Caco-2 (cell line): ENCODE data around the gene CNOT8. TPM values are rescaled to one million over a fixed set of nuclear protein-coding genes. Genes with fewer than 3 reads are reported as not detected.

Experiments
- BruUV-seq: library from RNA; stranded (reverse); fragments of 400-500 nt; replicated peaks from 2 replicates; lab custom pipeline; 2021; lab: Mats Ljungman, UMichigan
- CTCF ChIA-PET: fragments of 300-600 bp; sonication (Branson Sonifier 250); formaldehyde crosslinking; loops from one replicate; lab custom pipeline; 2022; ENCODE audit warnings: antibody characterized with exemption; lab: Charles Lee
- POLR2A ChIA-PET: fragments of 300-600 bp; sonication (Branson Sonifier 250); formaldehyde crosslinking; loops from one replicate; lab custom pipeline; 2022; ENCODE audit warnings: antibody characterized with exemption; lab: Charles Lee
- DNase-seq, 2 experiments: peaks; one replicate each; pipeline versions ENCODE4 v3.0.0 to v3.0.0-alpha.2; 2020 to 2022
- H3K27me3 ChIP-seq: replicated peaks from 2 replicates; pipeline ENCODE4 v1.6.0; 2011; ENCODE audit warnings: low read length; ENCODE audit not compliant: control insufficient read depth, insufficient read depth
- H3K36me3 ChIP-seq: 2 replicates; pipeline ENCODE4 v1.5.1; 2011; ENCODE audit warnings: low read length; ENCODE audit not compliant: control insufficient read depth, insufficient read depth
- H3K4me1 ChIP-seq: fragments of 250-450 bp; sonication (Bioruptor Pico); 2 replicates; pipeline ENCODE4 v1.5.1; 2020; ENCODE audit warnings: mild to moderate bottlenecking
- H3K4me3 ChIP-seq: 2 replicates; pipeline ENCODE4 v1.5.1; 2011; ENCODE audit warnings: low read depth, mild to moderate bottlenecking, control low read depth, low read length
- H3K9me3 ChIP-seq: fragments of 250-450 bp; sonication (Bioruptor Pico); 2 replicates; pipeline ENCODE4 v1.5.1; 2020; ENCODE audit warnings: mild to moderate bottlenecking, moderate library complexity
- H3K27ac Mint-ChIP-seq: one replicate; pipeline ENCODE4 v1.8.0; 2022; ENCODE audit warnings: mixed read lengths; ENCODE audit not compliant: unreplicated experiment
- H3K27me3 Mint-ChIP-seq: one replicate; pipeline ENCODE4 v1.8.0; 2022; ENCODE audit warnings: mixed read lengths; ENCODE audit not compliant: insufficient read depth, unreplicated experiment
- H3K36me3 Mint-ChIP-seq: one replicate; pipeline ENCODE4 v1.8.0; 2022; ENCODE audit warnings: mild to moderate bottlenecking, mixed read lengths; ENCODE audit not compliant: insufficient read depth, unreplicated experiment
- H3K4me1 Mint-ChIP-seq: one replicate; pipeline ENCODE4 v1.8.0; 2022; ENCODE audit warnings: low read depth, mixed read lengths; ENCODE audit not compliant: unreplicated experiment
- H3K4me3 Mint-ChIP-seq: one replicate; pipeline ENCODE4 v1.8.0; 2022; ENCODE audit warnings: mild to moderate bottlenecking, moderate library complexity, mixed read lengths; ENCODE audit not compliant: unreplicated experiment
- H3K9me3 Mint-ChIP-seq: one replicate; pipeline ENCODE4 v1.8.0; 2022; ENCODE audit warnings: mixed read lengths; ENCODE audit not compliant: unreplicated experiment
- intact Hi-C: fragments of 100-400 bp; cut with micrococcal nuclease; formaldehyde crosslinking; loops from one replicate; pipeline ENCODE4 v1.10.0; 2022; ENCODE audit not compliant: unreplicated experiment
- total RNA-seq: library from RNA; stranded (reverse); gene quantifications from 2 replicates; pipeline ENCODE4 v1.2.3, GENCODE V29; 2022
- TF ChIP-seq, protein P1 (sequence below), 2 experiments: fragments of 200-600 bp in 1 of 2; IDR thresholded peaks; 1 replicate in 1 of 2; 2 replicates in 1 of 2; pipeline versions ENCODE4 v1.5.1 to v1.8.0; 2011 to 2022; ENCODE audit warnings: antibody characterized with exemption in 1 of 2, control low read depth in 1 of 2, inconsistent platforms in 1 of 2, low read depth in 1 of 2, low read length in 1 of 2, mild to moderate bottlenecking in 1 of 2, moderate library complexity in 1 of 2; ENCODE audit not compliant: insufficient read depth in 1 of 2, severe bottlenecking in 1 of 2, unreplicated experiment in 1 of 2

The CNOT8 gene
- total RNA-seq, 1 experiment from 2014 or later, result 38.1 TPM

DNA sequence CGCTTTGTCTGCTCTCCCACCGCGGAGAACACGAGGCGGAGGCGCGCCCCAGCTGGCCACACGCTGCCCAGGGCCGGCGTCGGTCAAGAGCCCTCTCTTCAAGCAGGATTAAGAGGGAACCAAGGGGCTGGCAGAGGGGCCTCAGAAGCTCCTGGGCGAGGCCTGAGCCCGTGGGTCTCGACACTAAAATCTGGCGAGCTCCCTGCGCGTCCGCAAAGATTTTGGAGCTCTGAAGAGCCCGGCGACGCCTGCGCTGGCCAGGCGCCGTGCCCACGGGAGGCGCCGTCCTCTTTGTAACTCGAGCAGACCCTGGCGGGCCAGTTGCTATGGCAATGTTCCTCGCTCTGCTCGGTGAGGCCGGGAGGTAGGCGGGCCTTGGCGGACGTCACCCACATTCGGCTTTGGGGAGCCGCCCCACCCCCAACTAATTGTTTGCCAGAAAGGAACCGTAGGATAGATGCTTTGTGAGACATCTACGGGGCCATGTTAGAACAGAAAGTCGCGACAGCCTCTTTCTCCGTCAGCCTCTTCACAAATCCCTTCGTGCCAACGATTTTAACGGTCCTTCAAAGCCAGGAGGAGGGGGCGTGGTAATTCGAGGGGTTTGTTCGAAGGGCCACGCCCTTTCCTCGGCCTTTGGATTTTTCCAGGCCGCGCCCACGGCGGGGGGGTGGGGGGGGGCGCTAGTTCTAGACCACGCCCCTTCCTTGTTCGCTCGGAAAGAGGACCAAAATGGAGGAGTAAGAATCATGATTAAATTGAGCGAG, 714 bp upstream of the CNOT8 start:
- H3K4me3 ChIP-seq, result peak overlapping the region; percentile 51
- ChIA-PET POLR2A (interaction anchor here (1.0 to 1.6 kb wide), 5 partner anchors 15 to 211 kb away, joined by 3 to 9 read pairs (median 7); no protein-coding TSS in a partner anchor), CTCF (interaction anchor here (0.5 to 2.6 kb wide), 4 partner anchors 11 to 210 kb away, joined by 3 to 7 read pairs (median 4); no protein-coding TSS in a partner anchor)
- Mint-ChIP-seq H3K27me3 (no peaks in the 10 kb centered on the region), H3K27ac (peak overlapping the region; percentile 95), H3K9me3 (no peaks in the 10 kb centered on the region), H3K36me3 (peaks cover 22% of the 10 kb centered on the region), H3K4me3 (peak overlapping the region; percentile 94), H3K4me1 (peaks cover 12% of the 10 kb centered on the region)
- intact Hi-C loops, result loop anchor here (1.0 to 5.0 kb wide), 6 partner anchors 14 to 211 kb away; partner anchors contain the start of genes GEMIN5 and LARP1
- no peaks in the 10 kb centered on the region for H3K9me3 ChIP-seq
- no peaks in the 10 kb centered on the region for H3K27me3 ChIP-seq
- H3K36me3 ChIP-seq, result no peaks in the 10 kb centered on the region
- TF ChIP-seq, protein P1, sequence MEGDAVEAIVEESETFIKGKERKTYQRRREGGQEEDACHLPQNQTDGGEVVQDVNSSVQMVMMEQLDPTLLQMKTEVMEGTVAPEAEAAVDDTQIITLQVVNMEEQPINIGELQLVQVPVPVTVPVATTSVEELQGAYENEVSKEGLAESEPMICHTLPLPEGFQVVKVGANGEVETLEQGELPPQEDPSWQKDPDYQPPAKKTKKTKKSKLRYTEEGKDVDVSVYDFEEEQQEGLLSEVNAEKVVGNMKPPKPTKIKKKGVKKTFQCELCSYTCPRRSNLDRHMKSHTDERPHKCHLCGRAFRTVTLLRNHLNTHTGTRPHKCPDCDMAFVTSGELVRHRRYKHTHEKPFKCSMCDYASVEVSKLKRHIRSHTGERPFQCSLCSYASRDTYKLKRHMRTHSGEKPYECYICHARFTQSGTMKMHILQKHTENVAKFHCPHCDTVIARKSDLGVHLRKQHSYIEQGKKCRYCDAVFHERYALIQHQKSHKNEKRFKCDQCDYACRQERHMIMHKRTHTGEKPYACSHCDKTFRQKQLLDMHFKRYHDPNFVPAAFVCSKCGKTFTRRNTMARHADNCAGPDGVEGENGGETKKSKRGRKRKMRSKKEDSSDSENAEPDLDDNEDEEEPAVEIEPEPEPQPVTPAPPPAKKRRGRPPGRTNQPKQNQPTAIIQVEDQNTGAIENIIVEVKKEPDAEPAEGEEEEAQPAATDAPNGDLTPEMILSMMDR (IDR thresholded peaks at IDR 0.05; ENCODE audit: insufficient read depth in 1 of 2, low read depth in 1 of 2, low read length in 1 of 2, severe bottlenecking in 1 of 2, unreplicated experiment in 1 of 2), result peak in 1 of 2 experiments; percentile 29
- TSS peak; percentile 73 for BruUV-seq
- peaks cover 7% of the 10 kb centered on the region for H3K4me1 ChIP-seq
- DNase-seq, result peak; percentile 93 to 95

- Mint-ChIP-seq H3K9me3 (no peaks in the 10 kb centered on the region), H3K27me3 (no peaks in the 10 kb centered on the region), H3K27ac (peak overlapping the region; percentile 95), H3K36me3 (peaks cover 25% of the 10 kb centered on the region), H3K4me3 (peak overlapping the region; percentile 94), H3K4me1 (peaks cover 12% of the 10 kb centered on the region)
- intact Hi-C loops, result loop anchor here (1.0 to 5.0 kb wide), 5 partner anchors 16 to 212 kb away; partner anchors contain the start of gene LARP1
- Histone ChIP-seq H3K4me1 (peaks cover 7% of the 10 kb centered on the region), H3K4me3 (peak overlapping the region; percentile 51), H3K36me3 (0 out of 2 replicates have a peak, but pooled peaks cover 3% of the 10 kb centered on the region), H3K27me3 (no peaks in the 10 kb centered on the region), H3K9me3 (no peaks in the 10 kb centered on the region)
- no peak for DNase-seq
- ChIA-PET CTCF (interaction anchor here (0.7 to 2.6 kb wide), 4 partner anchors 9 to 212 kb away, joined by 3 to 7 read pairs (median 3); no protein-coding TSS in a partner anchor), POLR2A (interaction anchor here (0.5 to 1.1 kb wide), 6 partner anchors 16 to 231 kb away, joined by 3 to 9 read pairs (median 4); no protein-coding TSS in a partner anchor)
- TSS peak; percentile 49 for BruUV-seq
- TF ChIP-seq, protein P1 (IDR thresholded peaks at IDR 0.05; ENCODE audit: insufficient read depth in 1 of 2, low read depth in 1 of 2, low read length in 1 of 2, severe bottlenecking in 1 of 2, unreplicated experiment in 1 of 2), result no peak
Observed at GRCh38 chr5:154858972-154859871, 795 bp downstream of the CNOT8 start.
